ENCODE measurements around the gene ARL2BP.

Gene ARL2BP

GRCh38 chr16:57262841-57263540, 17.9 kb downstream of the ARL2BP start:
- DNase-seq: no peak
- Histone ChIP-seq H3K36me3 (no peaks in the 10 kb centered on the region), H3K4me3 (ENCODE audit: low read depth, low read length) (no peak overlapping the region), H3K27me3 (ENCODE audit: insufficient read depth, low read depth, severe bottlenecking) (no peaks in the 10 kb centered on the region), H3K9me3 (ENCODE audit: severe bottlenecking) (no peaks in the 10 kb centered on the region), H3K27ac (no peak overlapping the region)
- TF ChIP-seq, protein P1, sequence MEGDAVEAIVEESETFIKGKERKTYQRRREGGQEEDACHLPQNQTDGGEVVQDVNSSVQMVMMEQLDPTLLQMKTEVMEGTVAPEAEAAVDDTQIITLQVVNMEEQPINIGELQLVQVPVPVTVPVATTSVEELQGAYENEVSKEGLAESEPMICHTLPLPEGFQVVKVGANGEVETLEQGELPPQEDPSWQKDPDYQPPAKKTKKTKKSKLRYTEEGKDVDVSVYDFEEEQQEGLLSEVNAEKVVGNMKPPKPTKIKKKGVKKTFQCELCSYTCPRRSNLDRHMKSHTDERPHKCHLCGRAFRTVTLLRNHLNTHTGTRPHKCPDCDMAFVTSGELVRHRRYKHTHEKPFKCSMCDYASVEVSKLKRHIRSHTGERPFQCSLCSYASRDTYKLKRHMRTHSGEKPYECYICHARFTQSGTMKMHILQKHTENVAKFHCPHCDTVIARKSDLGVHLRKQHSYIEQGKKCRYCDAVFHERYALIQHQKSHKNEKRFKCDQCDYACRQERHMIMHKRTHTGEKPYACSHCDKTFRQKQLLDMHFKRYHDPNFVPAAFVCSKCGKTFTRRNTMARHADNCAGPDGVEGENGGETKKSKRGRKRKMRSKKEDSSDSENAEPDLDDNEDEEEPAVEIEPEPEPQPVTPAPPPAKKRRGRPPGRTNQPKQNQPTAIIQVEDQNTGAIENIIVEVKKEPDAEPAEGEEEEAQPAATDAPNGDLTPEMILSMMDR (IDR thresholded peaks at IDR 0.05; ENCODE audit: low read depth, low read length): no peak

- no peaks in the 10 kb centered on the region for H3K9me3 ChIP-seq (ENCODE audit: severe bottlenecking)
- H3K27ac ChIP-seq: no peak overlapping the region
- no peaks in the 10 kb centered on the region for H3K27me3 ChIP-seq (ENCODE audit: insufficient read depth, low read depth, severe bottlenecking)
- no peak for DNase-seq
- no peak overlapping the region for H3K4me3 ChIP-seq (ENCODE audit: low read depth, low read length)
- H3K36me3 ChIP-seq: no peaks in the 10 kb centered on the region
- TF ChIP-seq, protein P1 (IDR thresholded peaks at IDR 0.05; ENCODE audit: low read depth, low read length): no peak
Observed at GRCh38 chr16:57263541-57264351, 18.7 kb downstream of the ARL2BP start.

GRCh38 chr16:57264381-57264780, 19.3 kb downstream of the ARL2BP start:
- Histone ChIP-seq H3K27ac (no peak overlapping the region), H3K36me3 (no peaks in the 10 kb centered on the region), H3K4me3 (ENCODE audit: low read depth, low read length) (no peak overlapping the region), H3K27me3 (ENCODE audit: insufficient read depth, low read depth, severe bottlenecking) (no peaks in the 10 kb centered on the region), H3K9me3 (ENCODE audit: severe bottlenecking) (no peaks in the 10 kb centered on the region)
- TF ChIP-seq, protein P1 (IDR thresholded peaks at IDR 0.05; ENCODE audit: low read depth, low read length): no peak
- no peak for DNase-seq

GRCh38 chr16:57264950-57265371, 19.9 kb downstream of the ARL2BP start:
- H3K9me3 ChIP-seq (ENCODE audit: severe bottlenecking): no peaks in the 10 kb centered on the region
- DNase-seq: no peak
- H3K27ac ChIP-seq: no peak overlapping the region
- no peaks in the 10 kb centered on the region for H3K36me3 ChIP-seq
- no peaks in the 10 kb centered on the region for H3K27me3 ChIP-seq (ENCODE audit: insufficient read depth, low read depth, severe bottlenecking)
- H3K4me3 ChIP-seq (ENCODE audit: low read depth, low read length): no peak overlapping the region
- TF ChIP-seq, protein P1 (IDR thresholded peaks at IDR 0.05; ENCODE audit: low read depth, low read length): no peak

DNA sequence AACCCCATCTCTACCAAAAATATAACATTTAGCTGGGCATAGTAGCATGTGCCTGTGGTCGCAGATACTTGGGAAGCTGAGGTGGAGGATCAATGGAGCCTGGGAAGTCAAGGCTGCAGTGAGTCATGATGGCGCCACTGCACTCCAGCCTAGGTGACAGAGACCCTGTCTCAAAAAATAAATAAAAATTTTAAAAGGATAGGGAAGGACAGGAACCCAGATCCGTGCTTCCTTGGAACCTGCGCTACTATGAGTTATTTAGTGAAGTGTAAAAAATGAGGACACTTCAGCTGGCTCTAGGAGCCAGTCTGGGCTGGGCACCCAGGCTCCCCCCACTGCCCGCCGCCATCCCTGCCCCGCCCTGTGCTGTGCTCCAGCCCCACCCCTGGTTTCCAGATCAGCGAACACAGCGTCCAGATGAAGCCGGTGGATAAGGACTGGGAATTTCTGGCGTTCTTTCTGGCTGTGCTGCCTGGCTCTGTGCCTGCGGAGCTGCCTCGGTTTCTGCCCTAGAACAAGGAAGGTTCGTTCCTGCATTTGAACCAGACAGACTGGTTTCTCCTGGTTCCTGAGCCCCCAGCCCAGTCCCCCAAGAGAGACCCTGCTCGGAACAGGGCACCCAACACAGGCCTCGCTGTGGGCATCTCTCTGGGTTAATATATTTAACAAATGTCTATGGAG, 20.9 kb downstream of the ARL2BP start:
- Histone ChIP-seq H3K9me3 (ENCODE audit: severe bottlenecking) (no peaks in the 10 kb centered on the region), H3K36me3 (no peaks in the 10 kb centered on the region), H3K27ac (no peak overlapping the region), H3K27me3 (ENCODE audit: insufficient read depth, low read depth, severe bottlenecking) (no peaks in the 10 kb centered on the region), H3K4me3 (ENCODE audit: low read depth, low read length) (no peak overlapping the region)
- TF ChIP-seq, protein P1 (IDR thresholded peaks at IDR 0.05; ENCODE audit: low read depth, low read length): no peak
- no peak for DNase-seq
